Keratinocyte (primary cell): ENCODE results near the gene FOXC1. TPM values are rescaled to one million over a fixed set of nuclear protein-coding genes. Genes with fewer than 3 reads are reported as not detected.

Source experiments
- DNase-seq: peaks from one replicate; pipeline ENCODE4 v3.0.0-alpha.2; 2011; ENCODE audit warnings: low read depth, missing footprints, low spot score
- FAIRE-seq: peaks from 2 replicates; lab custom pipeline; 2011; peaks lifted over from hg19 to GRCh38; lab: Jason Lieb, UNC
- H2AFZ ChIP-seq: 2 replicates; pipeline ENCODE4 v1.6.0; 2012; ENCODE audit warnings: low read length, control low read depth, inconsistent platforms; ENCODE audit not compliant: control insufficient read depth
- H3K27ac ChIP-seq: 2 replicates; pipeline ENCODE4 v1.5.1; 2011; ENCODE audit warnings: low read length; ENCODE audit not compliant: control insufficient read depth, insufficient read depth
- H3K27me3 ChIP-seq: 3 replicates; pipeline ENCODE4 v1.6.0; 2011; ENCODE audit warnings: low read length; ENCODE audit not compliant: control insufficient read depth, insufficient read depth; ENCODE audit errors: extremely low read depth
- H3K36me3 ChIP-seq, 2 experiments: 2 replicates in 1 of 2; 3 replicates in 1 of 2; pipeline ENCODE4 v1.5.1; 2011; ENCODE audit warnings: low read length in 2 of 2, mild to moderate bottlenecking in 1 of 2; ENCODE audit not compliant: control insufficient read depth in 2 of 2, insufficient read depth in 2 of 2; ENCODE audit errors: extremely low read depth in 1 of 2
- H3K4me1 ChIP-seq: 3 replicates; pipeline ENCODE4 v1.5.1; 2011; ENCODE audit warnings: low read length; ENCODE audit not compliant: control insufficient read depth, insufficient read depth; ENCODE audit errors: extremely low read depth
- H3K4me2 ChIP-seq: 3 replicates; pipeline ENCODE4 v1.6.0; 2011; ENCODE audit warnings: low read depth, low read length; ENCODE audit not compliant: control insufficient read depth, insufficient read depth; ENCODE audit errors: extremely low read depth
- H3K4me3 ChIP-seq, 3 experiments: fragments of 200-600 bp in 1 of 3; sonication (generic) in 1 of 3; 2 replicates in 2 of 3; 3 replicates in 1 of 3; pipeline ENCODE4 v1.5.1; 2011 to 2016; ENCODE audit warnings: low read length in 3 of 3, mild to moderate bottlenecking in 3 of 3, control low read depth in 2 of 3, inconsistent platforms in 1 of 3, low read depth in 1 of 3, mixed read lengths in 1 of 3, mixed run types in 1 of 3, moderate library complexity in 1 of 3; ENCODE audit not compliant: control insufficient read depth in 2 of 3, insufficient read depth in 2 of 3; ENCODE audit errors: extremely low read depth in 1 of 3
- H3K79me2 ChIP-seq: 2 replicates; pipeline ENCODE4 v1.6.0; 2012; ENCODE audit warnings: low read length; ENCODE audit not compliant: control insufficient read depth, insufficient read depth
- H3K9ac ChIP-seq: 3 replicates; pipeline ENCODE4 v1.6.0; 2011; ENCODE audit warnings: low read length; ENCODE audit not compliant: control insufficient read depth, insufficient read depth; ENCODE audit errors: extremely low read depth
- H3K9me1 ChIP-seq: 3 replicates; pipeline ENCODE4 v1.6.0; 2011; ENCODE audit warnings: low read length; ENCODE audit not compliant: control insufficient read depth, insufficient read depth; ENCODE audit errors: extremely low read depth
- H3K9me3 ChIP-seq: 2 replicates; pipeline ENCODE4 v1.5.1; 2012; ENCODE audit warnings: low read depth, low read length; ENCODE audit not compliant: control insufficient read depth
- H4K20me1 ChIP-seq: 3 replicates; pipeline ENCODE4 v1.6.0; 2011; ENCODE audit warnings: low read length; ENCODE audit not compliant: control insufficient read depth, insufficient read depth; ENCODE audit errors: extremely low read depth
- CTCF ChIP-seq, 3 experiments: IDR thresholded peaks in 1 of 3; conservative IDR thresholded peaks in 1 of 3; optimal IDR thresholded peaks in 1 of 3; 2 replicates in 2 of 3; 3 replicates in 1 of 3; pipeline versions ENCODE3 to v1.5.1; 2011; ENCODE audit warnings: low read length in 3 of 3, mild to moderate bottlenecking in 3 of 3, moderate library complexity in 2 of 3, control low read depth in 1 of 3, inconsistent platforms in 1 of 3; ENCODE audit not compliant: insufficient read depth in 2 of 3; ENCODE audit errors: extremely low read depth in 1 of 3
- EZH2 ChIP-seq: IDR thresholded peaks from one replicate; pipeline ENCODE4 v1.6.1; 2012; ENCODE audit warnings: inconsistent platforms, mild to moderate bottlenecking, low read length, moderate library complexity
- dilution Hi-C: fragments of 300-500 bp; cut with MboI; formaldehyde crosslinking; loops from one replicate; pipeline ENCODE4 v1.7.0; 2020; ENCODE audit warnings: low sequenced_read_pairs; ENCODE audit not compliant: extremely low pct_ligation_motif_present
- polyA plus RNA-seq, 5 experiments: library from polyadenylated mRNA; depleted of rRNA in 3 of 5; stranded (reverse) in 3 of 5; stranded (forward) in 1 of 5; unstranded in 1 of 5; fragments of >200 nt; gene quantifications; 1 replicate in 1 of 5; 2 replicates in 3 of 5; 3 replicates in 1 of 5; pipeline versions ENCODE4 v1.2.1 to v1.2.3, GENCODE V29; 2011 to 2012; ENCODE audit warnings: missing spikeins in 2 of 5, low read depth in 1 of 5, low replicate concordance in 1 of 5

FOXC1 gene
- polyA plus RNA-seq, 1 donor (not counting 4 experiments of a cell fraction or from before 2014, with no cell fraction given): 4.3 TPM

- no peaks in the 10 kb centered on the region for H3K9me1 ChIP-seq
- H3K27ac ChIP-seq: no peak overlapping the region
- H2AFZ ChIP-seq: no peak overlapping the region
- peaks cover 13% of the 10 kb centered on the region for H3K4me1 ChIP-seq
- no peak overlapping the region for H3K9ac ChIP-seq
- no peaks in the 10 kb centered on the region for H4K20me1 ChIP-seq
- FAIRE-seq: no peak
- no peak overlapping the region for H3K4me3 ChIP-seq
- dilution Hi-C loops: no loop called here
- H3K27me3 ChIP-seq: peaks cover 21% of the 10 kb centered on the region
- DNase-seq: no peak
- TF ChIP-seq CTCF (optimal IDR thresholded peaks at IDR 0.05 in 1 of 3, IDR thresholded peaks at IDR 0.05 in 1 of 3, conservative IDR thresholded peaks at IDR 0.05 in 1 of 3; ENCODE audit: extremely low read depth in 1 of 3, insufficient read depth in 2 of 3, low read length in 3 of 3): no peak
- no peak for TF ChIP-seq EZH2
- no peak overlapping the region for H3K4me2 ChIP-seq
- no peaks in the 10 kb centered on the region for H3K9me3 ChIP-seq
- H3K36me3 ChIP-seq: no peaks in the 10 kb centered on the region
- no peaks in the 10 kb centered on the region for H3K79me2 ChIP-seq
These were observed 10.2 kb upstream of the FOXC1 start for GRCh38 chr6:1599469-1599868.

GRCh38 chr6:1600063-1600763, 9.5 kb upstream of the FOXC1 start:
- no peaks in the 10 kb centered on the region for H3K9me1 ChIP-seq
- DNase-seq (no peak), FAIRE-seq (no peak)
- dilution Hi-C loops: no loop called here
- H3K27ac ChIP-seq: no peak overlapping the region
- no peaks in the 10 kb centered on the region for H3K9me3 ChIP-seq
- TF ChIP-seq EZH2: no peak
- no peaks in the 10 kb centered on the region for H3K79me2 ChIP-seq
- H4K20me1 ChIP-seq: no peaks in the 10 kb centered on the region
- no peak overlapping the region for H2AFZ ChIP-seq
- H3K4me2 ChIP-seq: no peak overlapping the region
- H3K9ac ChIP-seq: no peak overlapping the region
- H3K4me3 ChIP-seq: no peak overlapping the region
- H3K4me1 ChIP-seq: peaks cover 13% of the 10 kb centered on the region
- peaks cover 21% of the 10 kb centered on the region for H3K27me3 ChIP-seq
- no peaks in the 10 kb centered on the region for H3K36me3 ChIP-seq

- no peaks in the 10 kb centered on the region for H4K20me1 ChIP-seq
- FAIRE-seq (no peak), DNase-seq (no peak)
- no peak overlapping the region for H3K4me2 ChIP-seq
- H3K27ac ChIP-seq: no peak overlapping the region
- no peak overlapping the region for H3K4me3 ChIP-seq
- no peak for TF ChIP-seq CTCF (optimal IDR thresholded peaks at IDR 0.05 in 1 of 3, IDR thresholded peaks at IDR 0.05 in 1 of 3, conservative IDR thresholded peaks at IDR 0.05 in 1 of 3; ENCODE audit: extremely low read depth in 1 of 3, insufficient read depth in 2 of 3, low read length in 3 of 3)
- TF ChIP-seq EZH2: no peak
- no peak overlapping the region for H3K9ac ChIP-seq
- no peak overlapping the region for H2AFZ ChIP-seq
- peaks cover 13% of the 10 kb centered on the region for H3K4me1 ChIP-seq
- H3K36me3 ChIP-seq: no peaks in the 10 kb centered on the region
- H3K9me1 ChIP-seq: no peaks in the 10 kb centered on the region
- no peaks in the 10 kb centered on the region for H3K9me3 ChIP-seq
- dilution Hi-C loops: no loop called here
- H3K27me3 ChIP-seq: peaks cover 21% of the 10 kb centered on the region
- no peaks in the 10 kb centered on the region for H3K79me2 ChIP-seq
These were observed 9.0 kb upstream of the FOXC1 start for GRCh38 chr6:1600764-1601157.
